Omental fat pad (tissue), 4 donors: Measurements from ENCODE around the gene CAMK1D. TPM values are rescaled to one million over a fixed set of nuclear protein-coding genes. Genes with fewer than 3 reads are reported as not detected.

Experiments used
- ATAC-seq: fragments of 150-250 bp; one replicate; pipeline ENCODE4 v1.9.1; 2016; ENCODE audit warnings: mild to moderate bottlenecking, moderate library complexity; ENCODE audit not compliant: low FRiP score
- DNase-seq: peaks from one replicate; pipeline ENCODE4 v3.0.0-alpha.2; 2019; ENCODE audit warnings: low spot score
- total RNA-seq, 4 donors: library from RNA; depleted of rRNA; stranded (reverse); fragments of >200 nt; gene quantifications; one replicate each; pipeline ENCODE4 v1.1.0, GENCODE V29; 2016
- TF ChIP-seq, protein P1 (sequence below), 3 donors: fragments of 450-650 bp; IDR thresholded peaks; one replicate each; pipeline ENCODE4 v1.5.1; 2016 to 2017; ENCODE audit warnings: antibody characterized with exemption in 3 of 3, mild to moderate bottlenecking in 3 of 3, moderate library complexity in 2 of 3

The CAMK1D gene
- total RNA-seq, 4 donors from 2014 or later = 6.0 to 15.8 (median 8.8) TPM

GRCh38 chr10:12510984-12511383, 161.6 kb downstream of the CAMK1D start:
- DNase-seq = no peak
- no peak for ATAC-seq
- TF ChIP-seq, protein P1, sequence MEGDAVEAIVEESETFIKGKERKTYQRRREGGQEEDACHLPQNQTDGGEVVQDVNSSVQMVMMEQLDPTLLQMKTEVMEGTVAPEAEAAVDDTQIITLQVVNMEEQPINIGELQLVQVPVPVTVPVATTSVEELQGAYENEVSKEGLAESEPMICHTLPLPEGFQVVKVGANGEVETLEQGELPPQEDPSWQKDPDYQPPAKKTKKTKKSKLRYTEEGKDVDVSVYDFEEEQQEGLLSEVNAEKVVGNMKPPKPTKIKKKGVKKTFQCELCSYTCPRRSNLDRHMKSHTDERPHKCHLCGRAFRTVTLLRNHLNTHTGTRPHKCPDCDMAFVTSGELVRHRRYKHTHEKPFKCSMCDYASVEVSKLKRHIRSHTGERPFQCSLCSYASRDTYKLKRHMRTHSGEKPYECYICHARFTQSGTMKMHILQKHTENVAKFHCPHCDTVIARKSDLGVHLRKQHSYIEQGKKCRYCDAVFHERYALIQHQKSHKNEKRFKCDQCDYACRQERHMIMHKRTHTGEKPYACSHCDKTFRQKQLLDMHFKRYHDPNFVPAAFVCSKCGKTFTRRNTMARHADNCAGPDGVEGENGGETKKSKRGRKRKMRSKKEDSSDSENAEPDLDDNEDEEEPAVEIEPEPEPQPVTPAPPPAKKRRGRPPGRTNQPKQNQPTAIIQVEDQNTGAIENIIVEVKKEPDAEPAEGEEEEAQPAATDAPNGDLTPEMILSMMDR (IDR thresholded peaks at IDR 0.05) = no peak

DNA sequence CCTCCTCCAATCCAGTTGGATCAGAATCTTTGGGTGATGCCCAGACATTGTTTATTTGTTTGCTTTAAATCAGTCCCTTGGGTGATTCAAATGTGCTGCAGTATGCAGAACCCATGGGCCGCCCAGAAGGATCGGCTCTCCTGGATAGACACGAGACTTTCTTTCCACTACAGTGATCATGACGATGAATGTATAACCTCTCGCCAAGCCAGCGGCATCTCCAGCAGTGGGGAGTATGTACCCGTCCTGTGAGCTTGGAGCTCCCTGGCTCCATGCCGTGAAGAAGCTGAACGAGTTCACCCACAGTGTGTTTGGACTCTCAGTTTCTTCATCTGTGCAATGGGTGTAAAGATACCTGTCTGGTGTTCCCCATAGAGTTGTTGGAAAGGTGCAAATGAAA, 162.3 kb downstream of the CAMK1D start:
- TF ChIP-seq, protein P1 (IDR thresholded peaks at IDR 0.05) = no peak
- no peak for DNase-seq
- no peak for ATAC-seq

- DNase-seq (no peak), ATAC-seq (no peak)
- TF ChIP-seq, protein P1 (IDR thresholded peaks at IDR 0.05) = no peak
Observed at GRCh38 chr10:12512332-12513002, 163.1 kb downstream of the CAMK1D start.

DNA sequence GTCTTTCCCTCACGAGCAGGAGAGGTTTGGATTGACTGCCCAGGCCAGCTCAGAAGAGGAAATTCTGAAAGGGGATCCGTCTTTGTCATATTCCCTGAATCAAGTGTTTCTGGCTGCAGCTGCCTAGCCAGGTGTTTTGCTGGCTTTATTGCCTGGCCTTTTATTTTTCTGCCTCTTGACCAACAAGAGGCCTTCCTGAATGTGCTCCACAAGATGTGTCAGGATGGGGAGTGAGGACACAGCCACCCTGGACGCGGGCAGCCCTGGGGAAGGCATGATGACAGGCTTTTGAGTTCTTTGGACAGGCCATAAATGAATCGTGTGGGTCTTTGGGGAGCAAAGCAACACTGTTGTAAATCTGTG, 163.6 kb downstream of the CAMK1D start:
- TF ChIP-seq, protein P1 (IDR thresholded peaks at IDR 0.05) = no peak
- ATAC-seq (no peak), DNase-seq (no peak)

DNA sequence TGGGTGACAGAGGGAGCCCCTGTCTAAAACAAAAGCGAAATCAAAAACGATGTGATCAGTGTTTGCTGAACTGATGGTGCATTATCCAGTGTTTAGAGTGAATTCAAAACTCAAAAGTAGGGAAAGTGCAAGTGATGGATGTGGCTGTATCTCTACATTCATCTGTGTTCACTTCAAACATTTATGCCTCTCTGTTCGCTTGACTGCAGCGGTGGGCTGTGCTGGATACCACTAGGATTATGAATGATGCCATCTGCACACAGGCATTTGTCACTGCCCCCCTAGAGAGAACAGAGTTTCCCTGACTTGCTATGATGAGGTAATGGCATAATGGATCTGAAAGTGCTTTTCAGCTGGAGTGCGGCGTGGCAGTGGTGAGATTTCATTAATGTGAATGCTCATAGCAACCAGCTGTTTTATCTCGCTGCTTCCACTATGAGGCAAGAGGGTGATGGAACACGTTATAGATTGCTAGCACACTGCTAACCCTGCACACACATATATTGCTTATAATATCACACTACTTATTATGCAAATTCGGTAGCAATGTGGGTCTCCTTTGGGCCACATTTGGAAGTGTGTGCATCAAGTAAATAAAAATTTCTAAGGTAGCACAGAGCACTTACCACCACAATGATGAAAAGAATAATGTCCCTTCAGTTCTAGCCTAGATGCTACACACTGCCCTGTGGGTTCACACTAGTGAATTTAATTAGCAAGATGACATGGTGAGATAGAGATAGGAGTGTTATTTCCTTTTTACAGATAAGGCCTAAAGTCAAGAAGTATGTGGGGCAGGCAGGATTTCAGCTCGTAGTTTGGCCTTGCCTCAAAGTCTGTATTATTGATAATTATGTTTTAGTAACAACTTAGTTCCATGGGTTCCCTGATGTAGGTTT, 164.7 kb downstream of the CAMK1D start:
- TF ChIP-seq, protein P1 (IDR thresholded peaks at IDR 0.05) = no peak
- no peak for ATAC-seq
- no peak for DNase-seq

GRCh38 chr10:12518024-12518423, 168.7 kb downstream of the CAMK1D start:
- ATAC-seq (no peak), DNase-seq (no peak)
- TF ChIP-seq, protein P1 (IDR thresholded peaks at IDR 0.05) = no peak
